Aorta (tissue), 5 donors: Measurements from ENCODE around the gene FLNB. TPM values are rescaled to one million over a fixed set of nuclear protein-coding genes. Genes with fewer than 3 reads are reported as not detected.
"Not testable (repeated sequence)": the region's sequence is repeated elsewhere in the genome, so short reads cannot be mapped to it uniquely, and the experiment has no call there.

ENCODE experiments used
- ATAC-seq: fragments of 200-7000 bp; cut with Tn5 transposase; one replicate; pipeline ENCODE4 v1.9.1; 2022; ENCODE audit warnings: moderate library complexity; ENCODE audit not compliant: low FRiP score
- DNase-seq, 2 donors: peaks; one replicate each; pipeline ENCODE4 v3.0.0-alpha.2; 2020
- H3K27ac ChIP-seq, 2 donors: one replicate each; pipeline ENCODE4 v1.5.1; 2013; ENCODE audit warnings: low read length in 2 of 2, mild to moderate bottlenecking in 2 of 2, moderate library complexity in 2 of 2, control low read depth in 1 of 2, inconsistent platforms in 1 of 2, low read depth in 1 of 2
- H3K27me3 ChIP-seq, 2 donors: one replicate each; pipeline ENCODE4 v1.6.1; 2013; ENCODE audit warnings: control low read depth in 1 of 2, low read length in 1 of 2, mild to moderate bottlenecking in 1 of 2, moderate library complexity in 1 of 2; ENCODE audit not compliant: insufficient read depth in 2 of 2, control insufficient read depth in 1 of 2
- H3K36me3 ChIP-seq, 2 donors: one replicate each; pipeline ENCODE4 v1.6.1; 2013; ENCODE audit warnings: control low read depth in 1 of 2, low read length in 1 of 2, mild to moderate bottlenecking in 1 of 2; ENCODE audit not compliant: insufficient read depth in 2 of 2, control insufficient read depth in 1 of 2
- H3K4me1 ChIP-seq, 2 donors: one replicate each; pipeline ENCODE4 v1.6.1; 2013; ENCODE audit warnings: low read length in 2 of 2, control low read depth in 1 of 2, mild to moderate bottlenecking in 1 of 2, moderate library complexity in 1 of 2; ENCODE audit not compliant: insufficient read depth in 2 of 2, control insufficient read depth in 1 of 2
- H3K4me3 ChIP-seq, 2 donors: one replicate each; pipeline ENCODE4 v1.5.1; 2013; ENCODE audit warnings: low read length in 2 of 2, control low read depth in 1 of 2, mild to moderate bottlenecking in 1 of 2
- H3K9me3 ChIP-seq: one replicate; pipeline ENCODE4 v1.6.1; 2013; ENCODE audit warnings: mild to moderate bottlenecking, low read length; ENCODE audit not compliant: control insufficient read depth
- WGBS, 2 donors: extraction: QIAGEN DNeasy Blood & Tissue Kit; methylation state at CpG; one replicate each; pipeline ENCODE4 v1.1.7; 2013; 5-methylcytosine and 5-hydroxymethylcytosine counted together
- intact Hi-C, 2 donors: fragments of 100-400 bp; cut with DNase I; formaldehyde crosslinking; loops; one replicate each; pipeline versions ENCODE4 v1.14.2 to v1.15.0; 2022
- polyA plus RNA-seq, 2 donors: library from polyadenylated mRNA; stranded (reverse); fragments of 200-250 nt; gene quantifications; one replicate each; pipeline ENCODE4 v1.2.3, GENCODE V29; 2013
- total RNA-seq, 2 donors: library from RNA; stranded (reverse); fragmentation: NEBNext Ultra II Directional; extraction: Animal tissue kit (Norgen Biotek cat#: 25700); gene quantifications; one replicate each; pipeline ENCODE4 v1.2.1, GENCODE V29; 2021
- donor health status: healthy with polysubstance abuse.
- donor health status: Bipolar disorder and iron deficiency.
- donor health status: DM: no; HTN: no; CAD: no.
- donor health status: DM: no; HTN: no; CAD: no.
- donor health status: DM: yes; HTN: yes; CAD: no.

The FLNB gene
- total and polyA plus RNA-seq, 4 donors: 33.3 to 254 (median 125) TPM

- ATAC-seq: no peak
- Histone ChIP-seq H3K4me1 (peaks cover 0 to 9% of the 10 kb centered on the region in 2 donors), H3K36me3 (no peaks in the 10 kb centered on the region), H3K9me3 (no peaks in the 10 kb centered on the region), H3K27me3 (no peaks in the 10 kb centered on the region), H3K27ac (peak overlapping the region in 1 of 2 donors; percentile 73), H3K4me3 (no peak overlapping the region)
- intact Hi-C loops: loop anchor here in 1 of 2 donors (5.0 kb wide), 1 partner anchor 36 kb away; no protein-coding TSS in a partner anchor
- 24 to 29% methylated on average over 4 of the region's 4 CpGs for WGBS, 2 donors
- no peak for DNase-seq
Measured at GRCh38 chr3:58048301-58048700, 40.1 kb downstream of the FLNB start.

GRCh38 chr3:58049143-58049785 lies 41.0 kb downstream of the FLNB start:
- peaks cover 0 to 6% of the 10 kb centered on the region in 2 donors for H3K4me1 ChIP-seq
- no peaks in the 10 kb centered on the region for H3K36me3 ChIP-seq
- H3K27ac ChIP-seq: peak overlapping the region in 1 of 2 donors; percentile 15
- no peak for DNase-seq
- intact Hi-C loops: loop anchor here in 1 of 2 donors (5.0 kb wide), 1 partner anchor 37 kb away; no protein-coding TSS in a partner anchor
- no peak for ATAC-seq
- H3K9me3 ChIP-seq: no peaks in the 10 kb centered on the region
- WGBS, 2 donors: 47 to 52% methylated on average over 10 of the region's 10 CpGs
- H3K27me3 ChIP-seq: no peaks in the 10 kb centered on the region
- no peak overlapping the region for H3K4me3 ChIP-seq

DNA sequence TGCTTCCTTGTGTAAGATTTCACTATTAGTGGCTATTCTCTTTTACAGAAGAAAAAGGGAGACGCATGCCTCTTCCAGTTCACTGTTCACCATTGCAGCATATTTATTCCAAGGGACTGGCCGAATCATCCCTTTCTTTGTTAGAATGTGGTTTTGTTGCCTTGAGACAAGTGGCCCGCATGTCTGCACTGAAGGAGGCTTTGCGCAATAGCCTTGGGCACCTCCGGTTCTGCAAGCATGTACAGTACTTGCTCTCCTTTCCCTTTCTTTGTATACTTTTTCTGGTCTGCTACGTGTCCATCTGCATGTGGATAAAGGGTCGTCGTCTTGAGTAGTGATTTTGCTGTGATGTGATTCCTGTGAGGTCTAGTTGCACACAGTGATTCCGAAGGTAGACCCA lies 43.0 kb downstream of the FLNB start:
- no peaks in the 10 kb centered on the region for H3K9me3 ChIP-seq
- H3K27me3 ChIP-seq: no peaks in the 10 kb centered on the region
- peak overlapping the region in 1 of 2 donors; percentile 11 for H3K27ac ChIP-seq
- no peak overlapping the region for H3K4me3 ChIP-seq
- DNase-seq (peak in 1 of 2 donors; percentile 63), ATAC-seq (no peak)
- intact Hi-C loops: no loop called here
- WGBS, 2 donors: 76 to 78% methylated on average over 9 of the region's 9 CpGs
- no peaks in the 10 kb centered on the region for H3K36me3 ChIP-seq
- H3K4me1 ChIP-seq: peaks cover 0 to 6% of the 10 kb centered on the region in 2 donors

DNA sequence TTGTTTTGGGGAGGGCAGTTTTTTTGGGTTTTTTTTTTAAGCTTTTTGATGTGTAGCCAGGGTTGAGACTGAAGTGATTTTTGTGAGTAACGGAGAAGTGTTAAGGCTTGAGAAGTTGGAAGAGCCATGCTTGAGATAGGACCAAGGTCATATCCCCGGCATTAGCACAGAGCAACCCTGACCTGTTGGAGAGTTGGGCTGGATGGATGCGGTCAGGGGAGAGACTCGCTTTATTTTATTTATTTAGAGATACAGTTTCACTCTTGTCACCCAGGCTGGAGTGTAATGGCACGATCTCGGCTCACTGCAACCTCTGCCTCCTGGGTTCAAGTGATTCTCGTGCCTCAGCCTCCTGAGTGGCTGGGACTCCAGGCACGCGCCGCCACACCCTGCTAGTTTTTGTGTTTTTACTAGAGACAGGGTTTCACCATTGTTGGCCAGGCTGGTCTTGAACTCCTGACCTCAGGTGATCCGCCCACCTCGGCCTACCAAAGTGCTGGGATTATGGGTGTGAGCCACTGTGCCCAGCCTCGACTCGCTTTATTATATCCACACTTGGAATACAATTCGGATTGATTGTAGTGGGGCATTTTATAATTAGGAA lies 43.5 kb downstream of the FLNB start:
- not testable (repeated sequence) for DNase-seq

DNA sequence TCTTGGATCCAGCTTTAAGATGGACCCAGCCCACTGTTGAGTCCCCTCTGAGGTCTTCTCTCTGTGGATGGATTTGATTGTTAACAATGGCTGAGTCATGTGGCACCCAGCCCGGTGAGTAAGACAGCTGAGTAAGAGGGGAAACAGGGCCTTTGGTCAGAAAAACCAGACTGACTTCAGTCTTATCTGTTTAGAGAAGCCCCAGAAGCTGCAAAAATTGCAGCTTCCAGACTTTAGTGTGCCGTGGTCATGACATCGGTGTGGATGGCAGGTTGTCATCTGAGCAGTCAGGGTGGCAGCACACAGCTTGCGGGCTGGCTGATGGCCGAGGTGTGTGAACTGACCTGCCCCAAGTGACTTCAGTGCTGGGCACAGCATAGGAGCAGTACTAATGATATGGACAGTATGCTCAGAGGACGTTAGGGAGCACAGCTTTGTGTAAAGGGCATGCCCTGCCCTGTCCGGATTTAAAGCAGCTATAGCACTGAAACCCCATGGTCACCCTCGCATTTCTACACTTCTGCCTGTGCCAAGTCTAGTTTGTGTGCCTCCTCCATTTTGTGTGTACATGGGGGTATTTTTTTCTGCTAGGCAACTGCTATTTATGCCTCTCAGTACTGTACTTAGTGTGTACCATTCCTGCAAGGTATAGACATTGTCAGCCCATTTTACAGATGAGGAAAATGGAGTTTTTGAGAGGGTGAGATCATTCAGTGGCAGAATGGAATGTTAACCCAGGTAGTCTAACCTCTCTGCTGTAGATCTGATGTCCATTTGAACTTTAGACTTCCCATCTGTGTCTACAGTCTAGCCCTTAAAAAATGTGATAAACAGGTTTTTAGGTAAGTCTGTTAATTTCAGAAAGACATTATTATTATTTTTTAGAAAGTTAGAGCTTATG lies 44.4 kb downstream of the FLNB start:
- Histone ChIP-seq H3K9me3 (no peaks in the 10 kb centered on the region), H3K4me3 (no peak overlapping the region), H3K27me3 (no peaks in the 10 kb centered on the region), H3K27ac (peak overlapping the region; percentile 4 to 53), H3K4me1 (peaks cover 0 to 6% of the 10 kb centered on the region in 2 donors), H3K36me3 (no peaks in the 10 kb centered on the region)
- intact Hi-C loops: no loop called here
- peak; percentile 92 to 97 for DNase-seq
- 14 to 19% methylated on average over 8 of the region's 8 CpGs for WGBS, 2 donors
- peak; percentile 85 for ATAC-seq

More for the DNA sequence above, 43.5 kb downstream of the FLNB start:
- H3K4me3 ChIP-seq, H3K27me3 ChIP-seq, ATAC-seq, H3K4me1 ChIP-seq, H3K36me3 ChIP-seq, H3K9me3 ChIP-seq, intact Hi-C loops: not testable (repeated sequence)
- WGBS, 2 donors: 91 to 92% methylated on average over 15 of the region's 15 CpGs
- peak overlapping the region in 1 of 2 donors; percentile 41 for H3K27ac ChIP-seq

GRCh38 chr3:58054652-58055051 lies 46.4 kb downstream of the FLNB start:
- intact Hi-C loops: no loop called here
- ATAC-seq: no peak
- no peak for DNase-seq
- H3K4me3 ChIP-seq: no peak overlapping the region
- H3K36me3 ChIP-seq: no peaks in the 10 kb centered on the region
- no peaks in the 10 kb centered on the region for H3K9me3 ChIP-seq
- peaks cover 0 to 3% of the 10 kb centered on the region in 2 donors for H3K4me1 ChIP-seq
- no peak overlapping the region for H3K27ac ChIP-seq
- no peaks in the 10 kb centered on the region for H3K27me3 ChIP-seq

DNA sequence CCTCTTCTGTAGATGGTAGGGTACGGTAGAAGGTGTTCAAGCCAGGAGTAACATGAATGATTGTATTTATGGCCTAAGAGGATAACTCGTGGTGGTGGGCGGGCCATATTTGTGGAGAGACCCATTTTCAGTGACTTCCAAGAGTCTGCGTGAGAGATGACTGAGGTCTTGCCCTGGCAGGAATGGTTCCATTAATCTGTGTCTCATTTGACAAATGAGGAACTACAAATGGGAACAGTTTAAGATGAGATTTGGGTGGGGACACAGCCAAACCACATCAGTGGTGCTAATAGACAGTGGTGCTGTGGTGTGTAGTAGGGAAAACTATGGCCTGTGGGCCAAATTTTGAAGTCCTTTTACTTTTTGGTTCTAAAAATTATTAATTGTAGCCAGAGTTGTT lies 47.1 kb downstream of the FLNB start:
- DNase-seq (no peak), ATAC-seq (no peak)
- Histone ChIP-seq H3K4me1 (peaks cover 0 to 3% of the 10 kb centered on the region in 2 donors), H3K36me3 (no peaks in the 10 kb centered on the region), H3K27ac (no peak overlapping the region), H3K4me3 (no peak overlapping the region), H3K27me3 (no peaks in the 10 kb centered on the region), H3K9me3 (no peaks in the 10 kb centered on the region)
- 85 to 89% methylated on average over 4 of the region's 4 CpGs for WGBS, 2 donors
- intact Hi-C loops: no loop called here

- H3K4me3 ChIP-seq, H3K9me3 ChIP-seq, intact Hi-C loops, H3K27ac ChIP-seq, ATAC-seq, H3K4me1 ChIP-seq, H3K36me3 ChIP-seq, H3K27me3 ChIP-seq, DNase-seq: not testable (repeated sequence)
- WGBS, 2 donors: 94 to 95% methylated on average over 5 of the region's 5 CpGs
Measured at GRCh38 chr3:58055891-58056290, 47.7 kb downstream of the FLNB start.
